NCI-H1436 (cell line): ENCODE results near the gene KIF21B.

Experiments
- DNase-seq: peaks from one replicate; lab custom pipeline; 2025; lab: John Stamatoyannopoulos, UW

Gene KIF21B

DNA sequence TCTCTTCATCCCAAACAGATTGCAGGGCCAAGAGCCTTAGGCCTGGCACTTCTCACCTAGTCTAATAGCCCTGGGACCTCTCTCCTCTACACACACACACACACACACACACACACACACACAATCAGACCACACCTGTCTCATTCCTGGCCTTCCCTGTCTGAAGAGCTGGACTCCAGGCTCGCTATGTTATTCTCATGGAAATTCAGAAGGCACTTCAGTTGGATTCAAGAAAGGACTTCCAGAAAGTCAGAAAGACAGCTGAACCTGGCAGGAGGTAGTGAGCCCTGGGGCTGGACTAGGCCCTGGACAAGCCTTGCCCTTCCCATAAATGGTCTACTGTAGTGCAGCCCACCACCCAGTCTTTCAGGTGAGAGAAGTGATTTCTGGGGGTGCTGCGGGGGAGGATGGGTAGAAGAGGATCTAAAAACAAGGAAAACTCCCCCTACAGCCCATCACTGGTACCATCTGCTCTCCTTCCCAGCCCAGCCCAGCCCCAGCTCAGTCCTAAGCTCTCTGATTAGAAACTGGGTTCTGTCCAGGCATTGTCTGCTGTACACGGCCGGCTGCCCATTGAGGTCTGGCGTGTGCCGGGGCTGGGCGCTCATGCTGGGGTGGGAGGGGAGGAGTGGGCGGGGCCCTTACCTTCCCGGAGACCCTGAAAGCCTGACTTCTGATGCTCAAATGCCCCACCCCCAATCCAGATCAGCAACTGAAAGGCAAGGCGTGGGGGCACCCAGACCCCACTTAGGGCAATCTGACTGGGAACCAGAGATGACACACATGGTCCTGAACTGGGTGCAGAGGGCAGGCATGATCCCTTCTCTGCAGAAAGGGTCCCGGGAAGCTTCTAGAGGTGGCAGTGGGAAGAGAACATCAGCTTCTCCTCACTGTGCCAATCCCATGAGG, 2.5 kb downstream of the KIF21B start:
- peak; percentile 21 for DNase-seq

DNA sequence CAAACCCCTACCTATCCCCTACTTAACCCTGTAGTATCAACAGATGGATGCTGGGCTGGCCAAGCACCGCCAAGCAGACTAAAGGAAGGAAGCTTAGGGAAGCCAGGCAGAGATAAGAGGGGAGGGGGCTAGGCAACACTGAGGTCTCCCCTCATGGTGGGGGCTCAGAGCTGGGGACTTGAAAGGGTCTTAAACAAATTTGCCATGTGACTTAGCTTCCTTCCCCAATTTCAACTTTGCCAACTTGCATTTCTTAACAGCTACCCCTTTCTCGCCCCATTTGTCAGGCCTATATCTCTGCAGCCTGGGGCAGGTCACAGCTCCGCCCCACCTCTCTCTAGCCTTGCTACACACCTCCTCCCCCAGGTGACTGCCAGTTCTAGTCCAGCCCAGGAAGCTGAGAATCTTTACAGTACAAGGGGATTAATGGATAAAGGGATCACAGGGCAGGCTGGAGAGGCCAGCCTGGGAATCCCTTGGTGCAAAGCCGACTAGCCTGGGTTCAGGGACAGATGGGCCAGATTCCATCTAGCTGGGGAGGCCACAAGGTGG, 3.4 kb downstream of the KIF21B start:
- no peak for DNase-seq

- no peak for DNase-seq
Observed at GRCh38 chr1:201019321-201019977, 4.1 kb downstream of the KIF21B start.

DNA sequence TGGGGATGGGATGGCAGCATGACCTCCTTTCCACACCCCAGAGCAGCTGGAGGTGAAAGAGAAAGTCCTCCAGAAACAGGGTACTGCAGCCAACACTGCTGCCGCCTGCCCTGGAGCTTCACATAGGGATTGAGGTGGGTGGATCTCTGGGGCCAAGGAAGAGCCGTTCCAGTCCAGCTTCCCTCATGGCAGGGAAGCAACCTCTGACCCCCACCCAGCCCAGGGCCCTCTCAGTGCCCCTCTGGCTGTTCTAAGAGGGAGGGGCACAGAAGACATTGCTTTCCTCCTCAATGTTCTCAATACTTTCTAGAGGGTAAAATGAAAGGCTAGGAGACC, 5.7 kb downstream of the KIF21B start:
- no peak for DNase-seq

DNA sequence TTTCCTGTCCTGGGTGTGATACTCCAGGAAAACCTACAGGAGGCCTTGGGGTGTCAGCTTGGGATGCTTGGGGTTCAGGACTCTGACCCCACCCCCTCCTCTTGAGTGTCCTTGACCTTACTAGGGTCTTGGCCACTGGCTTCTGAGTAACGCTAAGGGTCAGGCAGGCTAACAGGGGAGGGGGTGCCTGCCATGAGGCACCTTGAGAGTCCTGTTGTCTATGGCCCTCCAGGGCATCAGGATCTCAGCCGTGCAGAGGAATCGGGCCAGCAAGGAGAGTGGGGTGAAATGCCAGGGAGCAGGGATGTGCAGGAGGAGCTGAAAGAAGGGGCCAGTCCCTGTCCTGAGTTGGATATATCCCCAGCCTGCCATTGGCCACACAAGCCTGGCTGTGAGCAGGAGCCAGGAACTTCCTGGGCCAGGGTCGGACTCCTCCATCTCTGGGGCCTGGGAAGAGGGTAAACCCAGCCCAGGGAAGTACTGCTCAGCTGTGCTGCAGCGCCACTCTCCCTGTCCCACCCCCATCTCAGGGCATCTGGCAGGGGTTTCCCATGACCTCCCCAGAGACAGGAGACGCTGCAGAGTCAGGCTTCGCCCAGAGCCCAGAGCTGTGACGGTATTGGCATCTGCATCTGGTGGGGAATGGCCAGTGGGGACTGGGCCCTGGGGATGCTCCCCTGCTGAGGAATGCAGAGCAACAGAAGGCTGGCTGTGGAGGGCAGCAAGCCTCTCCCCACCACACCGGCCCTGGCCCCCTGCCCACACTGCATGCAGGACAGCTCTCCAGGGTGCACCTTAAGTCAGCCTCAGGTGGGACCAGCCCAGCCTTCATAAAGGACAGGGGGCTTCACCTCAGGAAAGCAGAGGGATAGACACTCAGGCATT, 6.3 kb downstream of the KIF21B start:
- DNase-seq: peak; percentile 29

DNA sequence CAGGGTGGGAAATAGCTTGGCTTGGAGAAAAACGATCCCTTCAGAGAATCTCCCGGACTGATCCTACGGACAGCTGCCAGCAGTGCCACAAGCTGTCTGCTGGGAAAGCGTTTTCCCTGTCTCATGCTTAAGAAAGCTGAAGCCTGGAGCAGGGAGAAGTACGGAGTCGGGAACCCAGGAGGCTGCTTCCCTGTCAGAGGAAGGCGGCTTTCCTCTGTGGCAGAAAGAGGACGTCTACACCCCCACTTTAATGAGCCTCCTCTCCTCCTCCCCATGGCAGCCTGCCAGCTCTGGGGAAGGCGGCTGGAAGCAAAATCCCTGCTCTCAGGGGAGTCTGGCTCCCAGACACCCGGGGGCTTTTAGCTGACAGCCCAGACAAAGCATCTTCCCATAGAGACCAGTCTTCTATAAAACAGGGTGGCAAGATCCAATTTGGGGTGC, 7.3 kb downstream of the KIF21B start:
- DNase-seq: peak; percentile 80

GRCh38 chr1:201015551-201016091, 7.9 kb downstream of the KIF21B start:
- DNase-seq: no peak

- no peak for DNase-seq
Observed at GRCh38 chr1:201014816-201015200, 8.7 kb downstream of the KIF21B start.

DNA sequence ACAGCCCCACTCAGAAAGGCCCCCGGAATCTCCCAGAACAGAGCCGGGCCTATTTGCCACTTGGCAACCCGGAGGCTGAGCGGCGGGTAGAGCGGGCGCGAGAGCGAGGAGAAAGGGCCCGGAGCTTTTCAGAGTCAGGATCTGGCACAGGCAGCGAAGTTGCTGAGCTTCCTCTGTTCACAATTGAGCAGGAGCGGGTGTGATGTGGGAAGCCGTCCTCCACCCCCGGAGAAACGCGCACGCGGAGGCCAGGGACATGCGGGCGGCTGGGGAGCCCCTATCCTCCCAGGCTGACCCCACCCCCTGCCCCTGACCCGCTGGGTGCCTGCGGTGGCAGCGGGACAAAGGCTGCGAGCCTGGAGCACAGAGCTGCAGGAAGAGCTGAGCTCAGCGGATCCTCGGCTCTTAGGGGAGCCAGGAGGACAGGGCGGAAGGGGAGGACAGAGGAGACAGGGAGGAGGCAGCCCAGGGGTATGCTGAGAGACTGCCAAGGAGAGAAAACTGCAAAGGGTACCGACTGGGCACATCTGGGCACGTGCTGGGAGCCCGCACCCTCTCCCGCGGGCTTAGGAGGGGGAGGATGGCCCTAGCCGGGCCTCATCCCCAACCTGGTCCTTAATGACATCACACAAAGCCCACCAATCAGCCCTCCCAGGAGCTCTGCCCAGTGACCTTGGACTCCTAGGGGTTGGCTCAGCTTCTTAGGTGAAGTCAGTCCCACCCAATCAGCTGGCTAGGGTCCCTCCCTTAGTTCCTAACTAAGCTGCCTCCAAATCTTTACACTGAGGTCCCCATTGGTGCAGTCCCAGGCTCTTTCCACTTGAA, 9.3 kb downstream of the KIF21B start:
- no peak for DNase-seq

- no peak for DNase-seq
Observed at GRCh38 chr1:201013031-201013485, 10.5 kb downstream of the KIF21B start.

DNA sequence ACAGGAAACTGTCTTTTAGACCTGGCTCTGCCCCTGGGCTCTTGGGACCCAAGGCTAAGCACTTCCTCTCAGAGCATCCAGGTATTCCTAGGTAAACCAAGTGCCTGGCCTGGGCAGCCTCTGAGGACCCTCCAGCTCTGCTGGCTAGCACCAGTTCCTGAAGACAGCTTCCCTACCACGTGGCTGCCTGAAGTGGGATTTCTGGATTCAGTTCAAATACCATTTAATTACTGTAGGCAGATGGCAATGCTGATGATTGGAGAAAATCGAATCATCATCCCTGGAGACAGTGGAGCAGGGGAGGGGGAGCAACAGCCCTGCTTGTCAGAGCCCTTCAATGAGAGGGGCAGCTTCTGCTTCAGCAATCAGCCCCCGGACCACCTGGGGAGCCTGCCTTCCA, 11.9 kb downstream of the KIF21B start:
- DNase-seq: peak; percentile 72

GRCh38 chr1:201009962-201010645, 13.4 kb downstream of the KIF21B start:
- no peak for DNase-seq

DNA sequence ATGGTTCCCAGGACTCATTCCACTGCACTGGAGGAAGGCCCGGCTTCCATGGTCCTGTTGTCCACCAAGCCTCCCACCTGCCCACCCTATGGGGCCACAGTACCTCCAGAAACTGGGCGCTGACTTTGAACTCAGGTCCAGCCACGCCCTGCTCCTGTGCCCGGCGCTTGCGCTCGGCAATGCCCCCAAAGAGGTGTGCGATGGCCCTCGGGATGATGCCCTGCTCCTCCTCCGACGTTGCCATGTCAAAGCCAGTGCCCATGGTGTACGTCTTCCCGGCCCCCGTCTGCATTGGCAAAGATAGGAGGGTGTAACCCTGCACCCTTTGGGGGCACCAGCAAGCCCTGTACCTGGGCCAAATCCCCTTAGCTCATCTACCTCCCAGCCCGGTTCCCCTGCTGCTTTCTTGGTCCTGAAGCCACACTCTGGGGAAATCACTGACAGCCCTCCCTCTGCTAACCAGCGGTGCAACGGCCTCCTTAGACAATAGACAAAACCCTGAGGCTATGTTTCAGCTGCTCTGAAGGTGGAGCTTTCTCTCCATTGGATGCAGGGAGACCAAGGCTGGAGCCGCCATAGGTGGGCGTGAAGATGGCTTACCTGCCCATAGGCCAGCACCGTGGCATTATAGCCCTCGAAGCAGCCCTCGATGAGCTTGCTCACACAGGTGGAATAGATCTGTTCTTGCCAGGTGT, 14.7 kb downstream of the KIF21B start:
- DNase-seq: peak; percentile 76

GRCh38 chr1:201007481-201007880, 16.0 kb downstream of the KIF21B start:
- no peak for DNase-seq

DNA sequence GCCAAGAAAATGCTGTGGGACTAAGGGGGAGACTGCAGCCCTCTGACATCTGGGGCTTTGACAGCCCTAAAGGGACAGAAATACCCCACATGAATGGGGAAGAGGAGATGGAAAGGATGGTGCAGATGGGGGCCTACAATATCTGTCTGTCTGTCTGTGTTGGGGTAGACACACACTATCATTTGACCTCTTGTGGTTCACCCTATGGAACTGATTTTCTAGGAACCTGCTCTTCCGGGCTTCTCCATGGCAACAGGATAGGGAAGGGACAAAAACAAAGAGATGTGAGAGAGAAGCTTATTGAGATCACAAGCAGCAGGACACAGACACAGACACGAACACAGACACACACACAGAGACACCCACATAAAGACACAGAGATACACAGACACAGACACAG, 17.1 kb downstream of the KIF21B start:
- DNase-seq: no peak

GRCh38 chr1:201004732-201005131, 18.8 kb downstream of the KIF21B start:
- DNase-seq: no peak

GRCh38 chr1:201004154-201004553, 19.4 kb downstream of the KIF21B start:
- no peak for DNase-seq

DNA sequence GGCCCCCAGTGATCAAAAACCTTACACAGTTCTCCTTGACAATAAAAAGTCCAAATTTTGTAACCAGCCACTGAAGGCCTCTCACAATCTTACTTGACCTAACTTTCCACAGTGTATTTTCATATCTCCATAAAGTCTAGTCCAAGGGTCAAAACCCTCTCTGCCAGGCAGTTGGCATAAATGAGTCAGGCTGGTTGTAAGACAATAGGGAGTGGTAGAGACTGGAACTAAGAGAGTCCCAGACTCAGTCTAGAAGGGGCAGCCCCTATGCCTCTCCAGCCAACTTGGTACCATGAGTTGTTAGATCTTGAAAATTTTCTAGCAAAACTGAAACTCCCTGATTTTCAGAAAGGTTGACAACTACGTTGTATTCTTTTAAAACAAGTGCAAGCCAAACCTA, 21.0 kb downstream of the KIF21B start:
- DNase-seq: no peak

DNA sequence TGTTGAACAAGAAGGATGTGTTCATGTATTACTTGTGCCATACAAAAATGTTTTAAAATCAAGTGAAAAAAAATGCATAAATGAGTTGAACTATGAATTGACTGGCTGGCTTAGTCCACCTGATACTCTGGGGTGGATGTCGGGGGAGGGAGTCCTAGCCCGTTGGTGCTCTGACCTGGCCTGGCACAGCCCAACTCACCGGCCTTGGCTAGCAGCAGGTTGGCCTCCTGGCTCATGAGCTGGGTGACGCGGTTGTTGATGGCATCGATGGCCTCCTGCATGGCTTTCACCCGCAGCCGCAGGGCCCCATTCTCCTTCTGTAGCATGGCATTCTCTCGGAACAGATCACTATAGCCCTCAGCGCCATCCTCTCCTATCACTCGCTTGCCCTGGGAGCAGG, 21.6 kb downstream of the KIF21B start:
- no peak for DNase-seq

DNA sequence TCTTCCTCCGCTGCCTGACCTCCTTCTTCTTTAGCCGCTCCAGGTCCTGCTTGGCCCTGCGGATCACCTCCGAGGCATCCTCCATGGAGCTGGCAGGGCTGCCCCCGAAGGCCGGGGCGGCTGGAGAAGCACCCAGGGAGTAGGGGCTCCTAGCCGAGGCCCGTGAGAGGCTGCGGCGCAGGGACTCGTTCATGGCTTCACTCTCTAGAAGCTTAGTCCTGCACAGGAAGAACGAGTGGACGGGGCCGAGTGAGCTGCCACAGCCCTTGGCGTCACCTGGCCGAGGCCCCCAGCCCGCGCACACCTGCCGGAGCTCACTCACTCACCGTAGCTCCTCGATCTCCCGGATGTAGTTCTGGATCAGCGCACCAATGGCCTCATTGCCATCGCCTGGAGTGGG, 23.1 kb downstream of the KIF21B start:
- DNase-seq: no peak
